Caco-2 (cell line): Measurements from ENCODE around the gene DRD1. TPM values are rescaled to one million over a fixed set of nuclear protein-coding genes. Genes with fewer than 3 reads are reported as not detected.
A peak's percentile ranks its signal among the peaks of the same experiment; 100 is the strongest.
"Not testable (repeated sequence)": the region's sequence is repeated elsewhere in the genome, so short reads cannot be mapped to it uniquely, and the experiment has no call there.

Source experiments
- BruUV-seq: library from RNA; stranded (reverse); fragments of 400-500 nt; replicated peaks from 2 replicates; lab custom pipeline; 2021; lab: Mats Ljungman, UMichigan
- CTCF ChIA-PET: fragments of 300-600 bp; sonication (Branson Sonifier 250); formaldehyde crosslinking; loops from one replicate; lab custom pipeline; 2022; ENCODE audit warnings: antibody characterized with exemption; lab: Charles Lee
- POLR2A ChIA-PET: fragments of 300-600 bp; sonication (Branson Sonifier 250); formaldehyde crosslinking; loops from one replicate; lab custom pipeline; 2022; ENCODE audit warnings: antibody characterized with exemption; lab: Charles Lee
- DNase-seq, 2 experiments: peaks; one replicate each; pipeline versions ENCODE4 v3.0.0 to v3.0.0-alpha.2; 2020 to 2022
- H3K27me3 ChIP-seq: replicated peaks from 2 replicates; pipeline ENCODE4 v1.6.0; 2011; ENCODE audit warnings: low read length; ENCODE audit not compliant: control insufficient read depth, insufficient read depth
- H3K36me3 ChIP-seq: 2 replicates; pipeline ENCODE4 v1.5.1; 2011; ENCODE audit warnings: low read length; ENCODE audit not compliant: control insufficient read depth, insufficient read depth
- H3K4me1 ChIP-seq: fragments of 250-450 bp; sonication (Bioruptor Pico); 2 replicates; pipeline ENCODE4 v1.5.1; 2020; ENCODE audit warnings: mild to moderate bottlenecking
- H3K4me3 ChIP-seq: 2 replicates; pipeline ENCODE4 v1.5.1; 2011; ENCODE audit warnings: low read depth, mild to moderate bottlenecking, control low read depth, low read length
- H3K9me3 ChIP-seq: fragments of 250-450 bp; sonication (Bioruptor Pico); 2 replicates; pipeline ENCODE4 v1.5.1; 2020; ENCODE audit warnings: mild to moderate bottlenecking, moderate library complexity
- H3K27ac Mint-ChIP-seq: one replicate; pipeline ENCODE4 v1.8.0; 2022; ENCODE audit warnings: mixed read lengths; ENCODE audit not compliant: unreplicated experiment
- H3K27me3 Mint-ChIP-seq: one replicate; pipeline ENCODE4 v1.8.0; 2022; ENCODE audit warnings: mixed read lengths; ENCODE audit not compliant: insufficient read depth, unreplicated experiment
- H3K36me3 Mint-ChIP-seq: one replicate; pipeline ENCODE4 v1.8.0; 2022; ENCODE audit warnings: mild to moderate bottlenecking, mixed read lengths; ENCODE audit not compliant: insufficient read depth, unreplicated experiment
- H3K4me1 Mint-ChIP-seq: one replicate; pipeline ENCODE4 v1.8.0; 2022; ENCODE audit warnings: low read depth, mixed read lengths; ENCODE audit not compliant: unreplicated experiment
- H3K4me3 Mint-ChIP-seq: one replicate; pipeline ENCODE4 v1.8.0; 2022; ENCODE audit warnings: mild to moderate bottlenecking, moderate library complexity, mixed read lengths; ENCODE audit not compliant: unreplicated experiment
- H3K9me3 Mint-ChIP-seq: one replicate; pipeline ENCODE4 v1.8.0; 2022; ENCODE audit warnings: mixed read lengths; ENCODE audit not compliant: unreplicated experiment
- intact Hi-C: fragments of 100-400 bp; cut with micrococcal nuclease; formaldehyde crosslinking; loops from one replicate; pipeline ENCODE4 v1.10.0; 2022; ENCODE audit not compliant: unreplicated experiment
- total RNA-seq: library from RNA; stranded (reverse); gene quantifications from 2 replicates; pipeline ENCODE4 v1.2.3, GENCODE V29; 2022
- TF ChIP-seq, protein P1 (sequence below), 2 experiments: fragments of 200-600 bp in 1 of 2; IDR thresholded peaks; 1 replicate in 1 of 2; 2 replicates in 1 of 2; pipeline versions ENCODE4 v1.5.1 to v1.8.0; 2011 to 2022; ENCODE audit warnings: antibody characterized with exemption in 1 of 2, control low read depth in 1 of 2, inconsistent platforms in 1 of 2, low read depth in 1 of 2, low read length in 1 of 2, mild to moderate bottlenecking in 1 of 2, moderate library complexity in 1 of 2; ENCODE audit not compliant: insufficient read depth in 1 of 2, severe bottlenecking in 1 of 2, unreplicated experiment in 1 of 2

The DRD1 gene
- total RNA-seq, 1 experiment from 2014 or later: not detected

GRCh38 chr5:175406300-175406699 is 37.7 kb downstream of the DRD1 start:
- peaks cover 6% of the 10 kb centered on the region for H3K4me1 ChIP-seq
- Mint-ChIP-seq H3K4me3 (no peak overlapping the region), H3K36me3 (peaks cover 6% of the 10 kb centered on the region), H3K27ac (no peak overlapping the region), H3K27me3 (no peaks in the 10 kb centered on the region), H3K9me3 (no peaks in the 10 kb centered on the region), H3K4me1 (no peaks in the 10 kb centered on the region)
- CTCF ChIA-PET: no interaction called here
- no peak for DNase-seq
- no TSS peak for BruUV-seq
- intact Hi-C loops: no loop called here
- H3K9me3 ChIP-seq: no peaks in the 10 kb centered on the region
- TF ChIP-seq, protein P1, sequence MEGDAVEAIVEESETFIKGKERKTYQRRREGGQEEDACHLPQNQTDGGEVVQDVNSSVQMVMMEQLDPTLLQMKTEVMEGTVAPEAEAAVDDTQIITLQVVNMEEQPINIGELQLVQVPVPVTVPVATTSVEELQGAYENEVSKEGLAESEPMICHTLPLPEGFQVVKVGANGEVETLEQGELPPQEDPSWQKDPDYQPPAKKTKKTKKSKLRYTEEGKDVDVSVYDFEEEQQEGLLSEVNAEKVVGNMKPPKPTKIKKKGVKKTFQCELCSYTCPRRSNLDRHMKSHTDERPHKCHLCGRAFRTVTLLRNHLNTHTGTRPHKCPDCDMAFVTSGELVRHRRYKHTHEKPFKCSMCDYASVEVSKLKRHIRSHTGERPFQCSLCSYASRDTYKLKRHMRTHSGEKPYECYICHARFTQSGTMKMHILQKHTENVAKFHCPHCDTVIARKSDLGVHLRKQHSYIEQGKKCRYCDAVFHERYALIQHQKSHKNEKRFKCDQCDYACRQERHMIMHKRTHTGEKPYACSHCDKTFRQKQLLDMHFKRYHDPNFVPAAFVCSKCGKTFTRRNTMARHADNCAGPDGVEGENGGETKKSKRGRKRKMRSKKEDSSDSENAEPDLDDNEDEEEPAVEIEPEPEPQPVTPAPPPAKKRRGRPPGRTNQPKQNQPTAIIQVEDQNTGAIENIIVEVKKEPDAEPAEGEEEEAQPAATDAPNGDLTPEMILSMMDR (IDR thresholded peaks at IDR 0.05; ENCODE audit: insufficient read depth in 1 of 2, low read depth in 1 of 2, low read length in 1 of 2, severe bottlenecking in 1 of 2, unreplicated experiment in 1 of 2): no peak
- no peak overlapping the region for H3K4me3 ChIP-seq
- no peaks in the 10 kb centered on the region for H3K27me3 ChIP-seq
- no peaks in the 10 kb centered on the region for H3K36me3 ChIP-seq
- POLR2A ChIA-PET: no interaction called here

DNA sequence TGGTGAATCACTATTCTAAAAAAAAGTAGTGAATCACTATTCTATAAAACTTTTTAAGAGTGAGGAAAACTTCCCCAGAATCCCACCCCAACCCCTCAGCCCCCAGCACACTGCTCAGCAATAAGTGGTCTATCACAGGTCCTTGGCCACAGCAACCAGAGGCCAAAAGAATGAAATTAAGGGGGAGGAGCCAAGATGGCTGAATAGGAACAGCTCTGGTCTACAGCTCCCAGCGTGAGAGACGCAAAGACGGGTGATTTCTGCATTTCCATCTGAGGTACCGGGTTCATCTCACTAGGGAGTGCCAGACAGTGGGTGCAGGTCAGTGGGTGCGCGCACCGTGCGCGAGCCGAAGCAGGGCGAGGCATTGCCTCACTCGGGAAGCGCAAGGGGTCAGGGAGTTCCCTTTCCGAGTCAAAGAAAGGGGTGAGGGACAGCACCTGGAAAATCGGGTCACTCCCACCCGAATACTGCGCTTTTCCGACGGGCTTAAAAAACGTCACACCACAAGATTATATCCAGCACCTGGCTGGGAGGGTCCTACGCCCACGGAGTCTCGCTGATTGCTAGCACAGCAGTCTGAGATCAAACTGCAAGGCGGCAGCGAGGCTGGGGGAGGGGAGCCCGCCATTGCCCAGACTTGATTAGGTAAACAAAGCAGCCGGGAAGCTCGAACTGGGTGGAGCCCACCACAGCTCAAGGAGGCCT is 46.2 kb downstream of the DRD1 start:
- H3K36me3 ChIP-seq, H3K27ac Mint-ChIP-seq, H3K4me1 ChIP-seq, H3K36me3 Mint-ChIP-seq, DNase-seq, BruUV-seq, H3K4me3 ChIP-seq, CTCF ChIA-PET, POLR2A ChIA-PET, intact Hi-C loops, H3K27me3 ChIP-seq, H3K4me1 Mint-ChIP-seq, H3K27me3 Mint-ChIP-seq, H3K9me3 ChIP-seq, H3K9me3 Mint-ChIP-seq: not testable (repeated sequence)
- H3K4me3 Mint-ChIP-seq: peak overlapping the region; percentile 46

DNA sequence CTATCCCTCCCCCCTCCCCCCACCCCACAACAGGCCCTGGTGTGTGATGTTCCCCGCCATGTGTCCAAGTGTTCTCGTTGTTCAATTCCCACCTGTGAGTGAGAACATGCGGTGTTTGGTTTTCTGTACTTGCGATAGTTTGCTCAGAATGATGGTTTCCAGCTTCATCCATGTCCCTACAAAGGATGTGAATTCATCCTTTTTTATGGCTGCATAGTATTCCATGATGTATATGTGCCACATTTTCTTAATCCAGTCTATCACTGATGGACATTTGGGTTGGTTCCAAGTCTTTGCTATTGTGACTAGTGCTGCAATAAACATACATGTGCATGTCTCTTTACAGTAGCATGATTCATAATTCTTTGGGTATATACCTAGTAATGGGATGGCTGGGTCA is 48.6 kb downstream of the DRD1 start:
- H3K36me3 ChIP-seq, H3K27me3 ChIP-seq, CTCF ChIA-PET, H3K4me3 ChIP-seq, H3K9me3 ChIP-seq, H3K36me3 Mint-ChIP-seq, H3K4me3 Mint-ChIP-seq, H3K4me1 Mint-ChIP-seq, H3K9me3 Mint-ChIP-seq, intact Hi-C loops, H3K27ac Mint-ChIP-seq, H3K27me3 Mint-ChIP-seq, DNase-seq, BruUV-seq, H3K4me1 ChIP-seq, POLR2A ChIA-PET: not testable (repeated sequence)

GRCh38 chr5:175394601-175395000 is 49.4 kb downstream of the DRD1 start:
- Histone ChIP-seq H3K27me3 (no peaks in the 10 kb centered on the region), H3K4me1 (no peaks in the 10 kb centered on the region), H3K9me3 (no peaks in the 10 kb centered on the region), H3K4me3 (no peak overlapping the region), H3K36me3 (no peaks in the 10 kb centered on the region)
- Mint-ChIP-seq H3K27me3 (no peaks in the 10 kb centered on the region), H3K4me3 (no peak overlapping the region), H3K27ac (no peak overlapping the region), H3K9me3 (no peaks in the 10 kb centered on the region), H3K36me3 (no peaks in the 10 kb centered on the region), H3K4me1 (no peaks in the 10 kb centered on the region)
- intact Hi-C loops: no loop called here
- ChIA-PET CTCF (no interaction called here), POLR2A (no interaction called here)
- DNase-seq: no peak
- BruUV-seq: no TSS peak
- TF ChIP-seq, protein P1 (IDR thresholded peaks at IDR 0.05; ENCODE audit: insufficient read depth in 1 of 2, low read depth in 1 of 2, low read length in 1 of 2, severe bottlenecking in 1 of 2, unreplicated experiment in 1 of 2): no peak
